Middle frontal gyrus (tissue), 1 donor: ENCODE results near the gene KNL1.
"Not testable (repeated sequence)": the region's sequence is repeated elsewhere in the genome, so short reads cannot be mapped to it uniquely, and the experiment has no call there.

Source experiments
- DNase-seq: peaks from one replicate; pipeline ENCODE4 v3.0.0-alpha.2; 2015; ENCODE audit warnings: low spot score; ENCODE audit errors: extremely low spot score

Gene KNL1, protein sequence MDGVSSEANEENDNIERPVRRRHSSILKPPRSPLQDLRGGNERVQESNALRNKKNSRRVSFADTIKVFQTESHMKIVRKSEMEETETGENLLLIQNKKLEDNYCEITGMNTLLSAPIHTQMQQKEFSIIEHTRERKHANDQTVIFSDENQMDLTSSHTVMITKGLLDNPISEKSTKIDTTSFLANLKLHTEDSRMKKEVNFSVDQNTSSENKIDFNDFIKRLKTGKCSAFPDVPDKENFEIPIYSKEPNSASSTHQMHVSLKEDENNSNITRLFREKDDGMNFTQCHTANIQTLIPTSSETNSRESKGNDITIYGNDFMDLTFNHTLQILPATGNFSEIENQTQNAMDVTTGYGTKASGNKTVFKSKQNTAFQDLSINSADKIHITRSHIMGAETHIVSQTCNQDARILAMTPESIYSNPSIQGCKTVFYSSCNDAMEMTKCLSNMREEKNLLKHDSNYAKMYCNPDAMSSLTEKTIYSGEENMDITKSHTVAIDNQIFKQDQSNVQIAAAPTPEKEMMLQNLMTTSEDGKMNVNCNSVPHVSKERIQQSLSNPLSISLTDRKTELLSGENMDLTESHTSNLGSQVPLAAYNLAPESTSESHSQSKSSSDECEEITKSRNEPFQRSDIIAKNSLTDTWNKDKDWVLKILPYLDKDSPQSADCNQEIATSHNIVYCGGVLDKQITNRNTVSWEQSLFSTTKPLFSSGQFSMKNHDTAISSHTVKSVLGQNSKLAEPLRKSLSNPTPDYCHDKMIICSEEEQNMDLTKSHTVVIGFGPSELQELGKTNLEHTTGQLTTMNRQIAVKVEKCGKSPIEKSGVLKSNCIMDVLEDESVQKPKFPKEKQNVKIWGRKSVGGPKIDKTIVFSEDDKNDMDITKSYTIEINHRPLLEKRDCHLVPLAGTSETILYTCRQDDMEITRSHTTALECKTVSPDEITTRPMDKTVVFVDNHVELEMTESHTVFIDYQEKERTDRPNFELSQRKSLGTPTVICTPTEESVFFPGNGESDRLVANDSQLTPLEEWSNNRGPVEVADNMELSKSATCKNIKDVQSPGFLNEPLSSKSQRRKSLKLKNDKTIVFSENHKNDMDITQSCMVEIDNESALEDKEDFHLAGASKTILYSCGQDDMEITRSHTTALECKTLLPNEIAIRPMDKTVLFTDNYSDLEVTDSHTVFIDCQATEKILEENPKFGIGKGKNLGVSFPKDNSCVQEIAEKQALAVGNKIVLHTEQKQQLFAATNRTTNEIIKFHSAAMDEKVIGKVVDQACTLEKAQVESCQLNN (N-terminal part only)

DNA sequence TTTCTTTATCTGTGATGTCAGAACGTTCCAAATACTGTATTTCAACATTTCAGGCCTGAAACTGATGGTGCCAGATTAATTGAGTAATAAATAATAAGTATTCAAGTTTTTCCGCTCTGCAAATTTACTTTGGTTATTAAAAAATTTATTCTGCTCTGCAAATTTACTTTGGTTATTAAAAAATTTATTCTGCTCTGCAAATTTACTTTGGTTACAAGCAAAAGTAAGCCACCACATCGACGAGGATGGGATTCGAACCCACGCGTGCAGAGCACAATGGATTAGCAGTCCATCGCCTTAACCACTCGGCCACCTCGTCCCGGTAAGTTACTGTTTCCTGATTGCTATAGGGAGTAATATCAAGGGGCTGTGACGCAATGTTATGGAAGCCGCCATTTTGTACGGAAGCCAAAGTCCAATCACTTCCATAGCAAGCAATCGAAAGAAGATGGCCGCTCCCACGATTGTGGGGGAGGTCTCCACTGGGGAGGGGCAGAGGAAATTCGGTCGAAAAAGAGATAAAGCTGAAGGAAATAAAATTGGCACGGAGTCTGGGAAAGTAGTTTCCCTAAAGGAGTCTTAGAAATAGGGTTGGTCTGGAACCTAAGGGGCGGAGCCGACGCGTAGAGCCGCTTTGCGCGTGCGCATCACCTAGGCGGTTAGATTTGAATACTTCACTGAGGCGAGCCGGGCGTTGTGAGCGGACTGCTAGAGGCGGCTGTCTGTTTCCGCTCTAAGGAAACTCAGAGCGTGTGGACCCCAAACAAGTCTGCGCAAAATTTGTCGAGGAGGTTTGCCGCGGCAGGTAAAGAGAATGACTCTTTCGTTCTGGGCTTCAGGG, at the start of gene KNL1:
TSS of gene KNL1 (plus strand) at position 662 of the 841 bp plus-strand sequence. CDS start 8,683 bp downstream, outside the sequence.
- DNase-seq: peak; percentile 92

GRCh38 chr15:40545457-40545856, 48.6 kb upstream of the KNL1 start:
- DNase-seq: no peak

DNA sequence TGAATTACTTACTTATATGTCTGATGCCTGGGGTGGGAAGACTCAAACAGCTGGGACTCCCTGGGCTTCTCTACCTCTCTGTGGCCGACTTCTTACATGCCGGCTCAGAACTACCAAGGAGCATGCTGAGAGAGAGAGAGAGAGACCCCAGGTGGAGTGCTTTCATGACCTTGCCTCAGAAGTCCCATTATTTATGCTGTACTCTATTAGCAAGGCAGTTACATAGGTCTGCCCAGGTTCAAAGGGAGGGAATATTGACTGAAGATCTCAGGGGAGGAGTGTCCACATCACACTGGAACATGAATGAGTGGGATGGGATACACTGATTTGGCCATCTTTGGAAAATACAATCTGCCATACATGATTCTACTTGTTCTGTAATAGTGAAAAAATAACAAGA, 45.4 kb upstream of the KNL1 start:
- DNase-seq: no peak

- no peak for DNase-seq
Measured at GRCh38 chr15:40549894-40550293, 44.2 kb upstream of the KNL1 start.

DNA sequence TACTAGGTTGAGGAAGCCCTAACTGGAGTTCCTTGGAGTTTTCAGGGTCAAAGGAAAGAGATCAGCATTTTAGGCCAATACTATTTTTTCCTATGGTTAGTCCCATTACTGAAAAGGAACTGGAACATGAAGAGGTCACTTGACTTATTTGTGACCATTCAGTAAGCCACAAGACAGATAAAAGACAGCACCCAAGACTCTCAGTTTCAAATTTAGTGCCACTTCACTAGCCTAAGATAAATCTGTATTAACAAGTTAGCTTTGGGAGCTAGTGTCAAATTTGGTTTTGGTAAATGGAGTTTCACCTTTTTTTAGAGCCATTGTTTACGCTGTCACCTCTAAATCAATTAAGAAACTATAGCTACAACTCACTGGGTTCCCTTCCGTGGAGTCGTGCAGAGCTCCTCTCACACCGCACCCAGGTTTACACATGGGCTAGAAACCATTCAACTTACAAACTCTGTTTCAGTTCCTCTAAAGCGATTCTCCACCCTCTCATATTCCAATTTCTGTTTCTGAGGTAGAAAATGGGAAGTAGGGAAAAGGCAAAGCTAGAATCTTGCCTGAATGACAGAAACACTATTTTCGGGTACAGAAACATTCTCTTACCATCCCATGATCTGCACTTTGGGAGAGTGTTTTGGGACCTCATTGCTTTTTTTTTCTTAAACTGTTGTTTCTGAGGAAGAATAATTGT, 43.6 kb upstream of the KNL1 start:
- no peak for DNase-seq

GRCh38 chr15:40554161-40554525, 39.9 kb upstream of the KNL1 start:
- DNase-seq: no peak

DNA sequence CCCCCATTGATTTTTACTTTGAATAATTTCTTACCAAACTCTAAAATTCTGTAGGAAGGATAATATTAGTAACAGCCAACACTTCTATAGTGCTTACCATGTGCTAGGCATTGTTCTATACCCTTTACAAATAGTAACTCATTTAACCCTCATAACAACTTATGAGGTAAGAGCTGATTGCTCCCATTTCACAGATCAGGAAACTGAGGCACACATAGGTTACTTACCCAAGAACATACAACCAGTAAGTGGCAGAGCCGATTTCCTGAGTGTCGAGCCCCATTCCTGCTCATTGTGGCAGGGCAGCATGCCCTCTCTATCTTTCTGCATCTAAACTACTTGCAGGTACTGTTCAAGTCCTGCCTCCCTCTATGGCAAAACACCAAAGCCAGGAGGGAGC, 38.2 kb upstream of the KNL1 start:
- DNase-seq: no peak

DNA sequence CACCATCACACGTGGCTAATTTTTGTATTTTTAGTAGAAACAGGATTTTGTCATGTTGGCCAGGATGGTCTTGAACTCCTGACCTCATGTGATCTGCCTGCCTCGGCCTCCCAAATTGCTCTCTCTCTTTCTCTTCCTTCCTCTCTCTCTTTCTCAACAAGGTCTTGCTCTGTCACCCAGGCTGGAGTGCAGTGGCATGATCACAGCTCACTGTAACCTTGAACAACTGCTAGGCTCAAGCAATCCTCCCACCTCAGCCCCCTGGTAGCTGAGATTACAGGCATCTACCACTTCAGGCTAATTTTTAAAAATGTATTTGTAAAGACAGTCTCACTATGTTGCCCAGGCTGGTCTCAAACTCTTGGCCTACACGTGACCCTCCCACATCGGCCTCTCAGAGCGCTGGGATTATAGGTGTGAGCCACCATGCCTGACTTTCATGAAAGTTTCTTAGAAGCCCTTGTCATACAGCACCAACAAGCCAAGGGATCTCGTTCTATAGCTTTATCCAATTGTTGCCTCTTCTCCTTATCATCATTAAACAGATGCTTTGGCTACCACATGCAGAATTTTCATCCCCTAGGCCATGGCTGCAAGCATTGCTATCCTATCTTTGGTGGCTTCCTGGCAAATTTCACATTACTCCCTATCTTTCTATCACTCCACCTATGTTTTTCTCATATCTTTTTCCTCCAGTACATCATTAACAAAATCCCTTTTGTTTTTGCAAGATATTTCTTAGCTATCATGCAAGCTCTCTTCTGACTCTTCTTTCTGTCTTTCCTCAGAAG, 34.9 kb upstream of the KNL1 start:
- no peak for DNase-seq

DNA sequence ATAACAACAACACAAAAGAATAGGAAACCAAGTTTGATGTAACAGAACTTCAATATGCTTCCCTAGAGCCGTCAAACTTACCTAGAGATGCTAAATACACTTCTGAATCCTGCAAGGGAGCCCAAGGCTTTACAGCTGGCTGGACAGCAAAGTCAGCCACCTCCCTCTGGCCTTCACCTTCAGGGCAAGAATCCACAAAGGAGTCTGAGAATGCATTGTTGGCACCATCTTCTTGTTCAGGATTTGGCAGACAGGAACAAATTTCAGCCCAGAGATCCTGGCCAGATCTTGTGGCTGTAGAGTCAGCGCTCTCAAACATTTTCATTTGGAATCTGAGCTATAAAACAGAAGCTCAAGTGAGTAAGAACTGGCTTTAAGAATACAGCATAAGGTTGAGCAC, 31.4 kb upstream of the KNL1 start:
- DNase-seq: no peak

DNA sequence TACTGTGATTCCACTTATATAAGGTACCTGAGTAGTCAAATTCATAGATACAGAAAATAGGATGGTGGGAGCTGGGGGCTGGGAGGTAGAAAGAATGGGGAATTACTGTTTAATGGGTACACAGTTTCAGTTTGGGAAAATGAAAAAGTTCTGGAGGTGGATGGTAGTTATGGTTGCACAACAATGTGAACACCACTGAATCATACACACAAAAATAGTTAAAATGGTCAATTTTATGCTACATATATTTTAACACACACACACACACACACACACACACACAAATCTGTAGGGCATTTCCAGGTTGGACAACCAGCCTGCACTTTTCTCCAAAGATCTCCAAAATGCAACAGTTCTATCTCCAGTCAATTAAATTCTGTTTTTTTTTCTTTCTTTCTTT, 30.6 kb upstream of the KNL1 start:
- no peak for DNase-seq

- peak; percentile 97 for DNase-seq
Measured at GRCh38 chr15:40564591-40565332, 29.3 kb upstream of the KNL1 start, which contains the start of gene CCDC32. TSS of gene CCDC32 (minus strand) at chr15:40565042. CDS start at chr15:40563015, 2,027 bp downstream.

GRCh38 chr15:40565333-40566238, 28.5 kb upstream of the KNL1 start:
- no peak for DNase-seq

- no peak for DNase-seq
Measured at GRCh38 chr15:40567111-40567510, 26.9 kb upstream of the KNL1 start.

DNA sequence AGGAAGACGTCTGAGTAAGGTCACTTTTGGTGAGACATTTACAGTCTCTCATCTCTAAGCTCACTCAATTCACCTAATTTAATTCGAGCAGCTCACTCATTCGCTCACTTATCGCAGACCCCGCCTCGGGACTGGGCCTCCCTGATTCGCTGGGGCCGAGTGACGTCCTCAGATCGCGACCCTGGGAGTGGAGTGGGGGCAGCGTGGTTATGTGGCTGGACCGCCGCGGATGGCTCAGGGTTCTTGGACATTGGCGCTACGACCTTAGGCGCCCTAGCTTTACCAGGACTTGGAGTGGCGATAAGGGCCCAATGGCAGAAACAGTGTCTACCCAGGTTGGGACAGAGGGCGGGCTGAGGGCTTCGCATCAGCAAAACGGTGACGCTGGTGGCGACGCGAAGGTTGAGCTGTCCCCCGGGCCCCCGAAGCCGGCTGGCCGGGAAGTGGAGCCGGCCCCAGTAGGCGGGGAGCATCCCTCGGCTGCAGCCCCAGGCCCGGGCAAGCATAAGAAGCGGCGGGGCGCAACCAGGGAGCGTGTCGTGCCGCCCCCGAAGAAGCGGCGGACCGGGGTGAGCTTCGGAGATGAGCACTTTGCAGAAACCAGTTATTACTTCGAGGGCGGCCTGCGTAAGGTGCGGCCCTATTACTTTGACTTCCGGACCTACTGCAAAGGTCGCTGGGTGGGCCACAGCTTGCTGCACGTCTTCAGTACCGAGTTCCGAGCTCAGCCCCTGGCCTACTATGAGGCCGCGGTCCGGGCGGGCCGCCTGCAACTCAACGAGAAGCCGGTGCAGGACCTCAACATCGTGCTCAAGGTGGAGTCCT, 24.7 kb upstream of the KNL1 start, which contains the start of gene RPUSD2:
TSS of gene RPUSD2 (plus strand) at position 171 of the 825 bp plus-strand sequence. CDS start at position 210, 39 bp downstream.
- peak; percentile 88 for DNase-seq

- DNase-seq: no peak
Measured at GRCh38 chr15:40575113-40575512, 18.9 kb upstream of the KNL1 start.

GRCh38 chr15:40576914-40577313, 17.1 kb upstream of the KNL1 start:
- not testable (repeated sequence) for DNase-seq
